VCaP (cell line): ENCODE data around the gene KRT6C.
"Not testable (repeated sequence)": the region's sequence is repeated elsewhere in the genome, so short reads cannot be mapped to it uniquely, and the experiment has no call there.

Experiments
- H3K27ac ChIP-seq: fragments of 450-650 bp; 2 replicates; pipeline ENCODE4 v1.5.1; 2017
- CTCF ChIP-seq: fragments of 450-650 bp; conservative IDR thresholded peaks from 2 replicates; pipeline ENCODE4 v1.5.1; 2017; ENCODE audit warnings: mild to moderate bottlenecking, moderate library complexity

The KRT6C gene

GRCh38 chr12:52497975-52498374, 24.4 kb upstream of the KRT6C start:
- TF ChIP-seq CTCF: no peak
- no peak overlapping the region for H3K27ac ChIP-seq

- no peak overlapping the region for H3K27ac ChIP-seq
- TF ChIP-seq CTCF: no peak
Measured at GRCh38 chr12:52496590-52497071, 23.0 kb upstream of the KRT6C start.

- no peak for TF ChIP-seq CTCF
- no peak overlapping the region for H3K27ac ChIP-seq
Measured at GRCh38 chr12:52496054-52496453, 22.4 kb upstream of the KRT6C start.

DNA sequence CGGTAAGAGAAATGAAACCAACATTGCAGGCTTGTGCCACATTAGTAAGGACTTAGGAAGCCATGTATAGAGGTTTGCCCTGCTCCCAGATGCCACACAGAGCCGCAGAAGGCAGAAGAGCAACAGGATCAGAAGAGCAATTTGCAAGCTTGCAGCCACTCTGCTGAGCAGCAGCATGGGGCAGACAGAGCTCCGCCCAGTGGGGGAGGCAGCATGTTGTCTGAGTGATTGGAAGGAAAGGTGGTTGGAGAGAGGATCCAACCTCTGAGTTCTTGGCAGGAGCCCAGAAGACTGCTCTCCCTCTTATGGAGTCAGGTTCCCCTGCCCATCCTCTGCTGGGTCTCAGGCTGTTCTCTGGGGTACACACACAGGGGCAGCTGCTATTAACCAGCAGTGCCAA, 21.8 kb upstream of the KRT6C start:
- TF ChIP-seq CTCF: no peak
- no peak overlapping the region for H3K27ac ChIP-seq

- no peak for TF ChIP-seq CTCF
- H3K27ac ChIP-seq: no peak overlapping the region
Measured at GRCh38 chr12:52494518-52494917, 20.9 kb upstream of the KRT6C start.

DNA sequence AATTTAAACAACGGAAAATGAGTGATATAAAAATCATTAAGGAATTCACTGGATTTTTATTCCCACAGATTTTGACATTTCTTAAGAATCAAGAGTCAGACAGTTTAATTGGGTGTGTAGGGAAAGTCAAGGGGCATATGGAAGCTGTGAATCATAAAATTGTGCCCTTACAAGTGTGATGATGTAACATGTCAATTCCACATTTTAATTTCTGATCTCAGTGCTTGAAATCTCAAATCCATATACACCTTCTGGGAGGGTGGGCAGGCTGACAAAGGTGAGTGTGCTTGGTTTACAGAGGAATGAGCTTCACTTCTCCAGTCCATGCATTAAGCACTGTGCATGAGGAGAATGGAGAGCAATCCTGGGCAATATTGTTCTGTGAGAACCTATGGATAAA, 20.5 kb upstream of the KRT6C start:
- TF ChIP-seq CTCF: no peak
- H3K27ac ChIP-seq: no peak overlapping the region

GRCh38 chr12:52493172-52493571, 19.6 kb upstream of the KRT6C start, which contains the start of gene KRT6A:
Gene KRT6A (minus strand): TSS chr12:52493257. CDS start chr12:52493188, 69 bp downstream.
- H3K27ac ChIP-seq: no peak within 1 kb of the TSS
- no peak for TF ChIP-seq CTCF

- H3K27ac ChIP-seq: not testable (repeated sequence)
Measured at GRCh38 chr12:52492405-52492804, 18.8 kb upstream of the KRT6C start.

DNA sequence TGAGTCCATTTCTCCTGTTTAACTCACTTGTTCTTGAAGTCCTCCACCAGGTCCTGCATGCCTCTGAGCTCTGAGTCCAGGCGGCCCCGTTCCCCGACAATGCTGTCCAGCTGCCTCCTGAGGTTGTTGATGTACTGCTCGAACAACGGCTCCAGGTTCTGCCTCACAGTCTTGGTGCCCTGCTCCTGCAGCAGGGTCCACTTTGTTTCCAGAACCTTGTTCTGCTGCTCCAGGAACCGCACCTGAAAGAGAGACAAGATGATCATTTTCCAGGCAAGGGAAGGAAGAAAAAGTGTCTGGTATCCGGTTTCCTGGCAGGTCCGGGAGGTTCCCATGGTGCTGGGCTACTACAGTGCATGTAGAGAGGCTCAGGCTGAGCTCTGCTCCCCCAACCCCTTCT, 17.9 kb upstream of the KRT6C start:
- H3K27ac ChIP-seq: not testable (repeated sequence)
